Loucy (cell line): ENCODE measurements around the gene FKBP3.

Experiments
- CTCF ChIP-seq: fragments of 200-600 bp; sonication (generic); conservative IDR thresholded peaks from 2 replicates; pipeline ENCODE4 v1.5.1; 2014; ENCODE audit warnings: mild to moderate bottlenecking, antibody characterized with exemption, low read length
- EZH2phosphoT487 ChIP-seq: fragments of 200-600 bp; IDR thresholded peaks from 2 replicates; pipeline ENCODE4 v1.6.1; 2018; ENCODE audit warnings: antibody characterized with exemption, mild to moderate bottlenecking, moderate library complexity, borderline replicate concordance

GRCh38 chr14:45094275-45094674 lies 40.0 kb downstream of the FKBP3 start:
- TF ChIP-seq CTCF (no peak), EZH2phosphoT487 (no peak)
